Stimulated activated CD4-positive, alpha-beta T cell treated with anti-CD3 and anti-CD28 coated beads, Interleukin-4, amount 100 ng/mL, for 1 hour (primary cell): ENCODE results near the gene HSDL2.
"Not testable (repeated sequence)": the region's sequence is repeated elsewhere in the genome, so short reads cannot be mapped to it uniquely, and the experiment has no call there.

ENCODE experiments used
- DNase-seq: peaks from one replicate; pipeline ENCODE4 v3.0.0-alpha.2; 2020

Gene HSDL2

GRCh38 chr9:112503170-112503569, 123.3 kb downstream of the HSDL2 start:
- no peak for DNase-seq

DNA sequence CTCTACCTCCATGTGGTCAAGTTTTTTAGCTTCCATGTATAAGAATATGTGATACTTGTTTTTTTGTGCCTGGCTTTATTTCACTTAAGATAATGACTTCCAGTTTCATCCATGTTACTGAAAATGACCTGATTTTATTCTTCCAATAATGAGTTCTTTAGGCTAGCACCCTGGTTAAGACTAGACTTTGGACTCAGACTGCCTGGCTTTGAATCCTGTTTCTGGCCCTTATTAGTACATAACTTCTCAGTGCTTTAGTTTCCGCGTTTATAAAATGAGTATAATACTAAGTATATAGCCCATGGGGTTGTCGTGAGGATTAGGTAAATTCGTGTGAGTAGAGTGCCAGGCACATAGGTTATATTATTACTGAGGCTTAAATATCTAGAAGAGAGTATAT, 125.2 kb downstream of the HSDL2 start:
- DNase-seq = no peak

DNA sequence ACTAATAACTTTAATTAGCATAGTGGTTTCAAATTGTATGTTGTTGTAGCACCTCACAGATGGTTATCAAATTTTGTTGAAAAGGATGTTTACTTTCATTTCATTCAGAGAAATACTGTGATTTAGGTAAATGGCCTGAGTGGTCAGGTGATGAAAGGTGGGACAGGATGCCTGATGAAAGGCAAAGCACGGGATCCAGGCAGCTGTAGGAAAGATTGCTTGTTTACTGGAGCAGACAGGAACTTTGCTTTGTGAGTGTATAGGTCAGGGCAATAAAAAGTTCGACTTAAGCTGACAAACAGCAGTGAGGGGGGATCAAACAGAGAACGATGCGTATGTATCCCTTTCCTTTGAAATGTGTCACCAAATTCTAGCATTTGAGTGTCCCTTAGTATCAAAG, 125.7 kb downstream of the HSDL2 start:
- no peak for DNase-seq

- DNase-seq = no peak
Measured at GRCh38 chr9:112506571-112506970, 126.7 kb downstream of the HSDL2 start.

DNA sequence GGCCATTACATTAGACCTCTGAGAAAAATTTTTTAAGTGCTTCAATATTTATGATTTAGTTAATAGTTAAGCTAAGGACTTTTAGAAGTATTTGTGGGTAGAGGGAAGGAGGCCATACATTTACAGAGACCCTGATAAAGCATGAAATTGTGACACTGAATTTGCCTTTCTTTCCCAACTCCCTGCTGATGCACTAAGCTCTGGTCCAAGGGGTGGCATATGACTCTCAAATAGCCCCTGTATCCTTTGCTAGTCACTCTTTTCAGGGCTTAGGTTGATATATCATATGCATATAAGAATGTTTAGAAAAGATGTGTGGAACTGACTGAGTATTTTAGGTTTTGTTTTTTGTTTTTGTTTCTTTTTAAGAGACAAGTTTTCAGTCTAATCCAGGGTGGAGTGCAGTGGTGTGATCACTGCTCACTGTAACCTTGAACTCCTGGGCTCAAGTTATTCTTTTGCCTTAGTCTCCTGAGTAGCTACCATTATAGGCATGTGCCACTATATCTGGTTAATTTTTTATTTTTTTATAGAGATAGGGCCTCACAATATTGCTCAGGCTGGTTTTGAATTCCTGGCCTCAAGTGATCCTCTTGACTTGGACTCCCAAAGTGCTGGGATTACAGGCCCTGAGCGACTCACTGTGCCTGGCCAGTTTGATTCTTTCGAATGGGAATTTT, 127.2 kb downstream of the HSDL2 start:
- no peak for DNase-seq

GRCh38 chr9:112508377-112508776, 128.5 kb downstream of the HSDL2 start:
- DNase-seq = no peak

GRCh38 chr9:112512377-112512776, 132.5 kb downstream of the HSDL2 start:
- not testable (repeated sequence) for DNase-seq

DNA sequence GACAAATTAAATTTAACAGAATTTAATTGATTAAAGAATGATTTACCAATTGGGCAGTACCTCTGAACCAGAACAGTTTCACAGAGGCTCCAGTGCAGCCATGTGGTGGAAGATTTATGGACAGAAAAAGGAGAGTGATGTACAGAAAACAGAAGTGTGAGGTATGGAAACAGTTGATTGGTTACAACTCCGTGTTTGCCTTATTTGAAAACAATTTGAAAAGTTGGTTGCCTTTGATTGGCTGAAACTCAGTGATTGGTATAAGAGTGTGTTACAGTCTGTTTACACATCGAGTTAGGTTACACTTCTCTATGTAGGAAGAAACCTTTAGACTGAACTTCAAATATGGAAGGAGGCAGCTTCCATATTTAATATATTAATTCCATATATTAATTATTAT, 136.9 kb downstream of the HSDL2 start:
- DNase-seq = no peak

GRCh38 chr9:112520069-112520468, 140.2 kb downstream of the HSDL2 start:
- DNase-seq = no peak

DNA sequence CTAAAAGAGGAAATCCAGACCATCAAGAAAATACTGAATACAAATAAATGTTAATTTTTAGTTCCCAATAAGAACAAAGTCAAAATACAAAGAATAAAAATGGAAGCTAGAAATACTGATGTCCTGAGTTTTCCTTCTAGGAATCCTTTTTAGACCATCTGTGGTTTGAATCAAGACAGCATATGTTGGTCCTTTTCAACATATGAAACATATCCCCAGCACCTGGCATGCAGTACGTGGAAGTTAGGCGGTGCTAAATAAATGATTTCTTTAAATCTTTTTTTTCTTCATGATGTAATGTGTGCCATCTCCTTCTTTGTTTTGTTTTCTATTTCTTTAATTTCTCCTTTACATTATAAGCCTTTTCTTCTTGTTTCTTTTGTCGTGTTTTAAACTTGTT, 140.7 kb downstream of the HSDL2 start:
- no peak for DNase-seq
